Heart right ventricle (tissue), 16 donors: ENCODE data around the gene CEACAM20. TPM values are rescaled to one million over a fixed set of nuclear protein-coding genes. Genes with fewer than 3 reads are reported as not detected.
"Not testable (repeated sequence)": the region's sequence is repeated elsewhere in the genome, so short reads cannot be mapped to it uniquely, and the experiment has no call there.

Source experiments
- ATAC-seq, 8 donors: fragments of 200-7000 bp; cut with Tn5 transposase; one replicate each; pipeline ENCODE4 v1.9.1; 2020; ENCODE audit warnings: mild to moderate bottlenecking in 8 of 8, moderate library complexity in 8 of 8, moderate number of reproducible peaks in 1 of 8
- DNase-seq, 2 donors: peaks; one replicate each; pipeline ENCODE4 v3.0.0-alpha.2; 2020
- H3K27ac ChIP-seq, 10 donors: fragments of 200-600 bp; sonication (generic) in 2 of 10; one replicate each; pipeline versions ENCODE4 v1.5.0 to v1.8.0; 2020 to 2022; ENCODE audit warnings: mild to moderate bottlenecking in 3 of 10
- H3K27me3 ChIP-seq, 7 donors: fragments of 200-600 bp; one replicate each; pipeline ENCODE4 v1.8.0; 2021 to 2022; ENCODE audit warnings: mild to moderate bottlenecking in 2 of 7
- H3K36me3 ChIP-seq, 9 donors: fragments of 200-600 bp; sonication (generic) in 1 of 9; one replicate each; pipeline versions ENCODE4 v1.5.0 to v1.8.0; 2020 to 2022; ENCODE audit warnings: mild to moderate bottlenecking in 2 of 9
- H3K4me1 ChIP-seq, 9 donors: fragments of 200-600 bp; sonication (generic) in 1 of 9; one replicate each; pipeline versions ENCODE4 v1.5.0 to v1.8.0; 2020 to 2022; ENCODE audit warnings: mild to moderate bottlenecking in 4 of 9
- H3K4me3 ChIP-seq, 10 donors: fragments of 200-600 bp; sonication (generic) in 2 of 10; one replicate each; pipeline versions ENCODE4 v1.5.0 to v1.8.0; 2020 to 2022; ENCODE audit warnings: mild to moderate bottlenecking in 7 of 10, moderate library complexity in 2 of 10
- H3K9me3 ChIP-seq, 11 donors: fragments of 200-600 bp in 10 of 11; sonication (generic) in 2 of 11; one replicate each; pipeline versions ENCODE4 v1.5.0 to v1.8.0; 2013 to 2022; ENCODE audit warnings: mild to moderate bottlenecking in 2 of 11, control low read depth in 1 of 11, moderate library complexity in 1 of 11
- CTCF ChIP-seq, 9 donors: fragments of 200-600 bp; sonication (generic) in 2 of 9; IDR thresholded peaks; one replicate each; pipeline versions ENCODE4 v1.5.0 to v1.8.0; 2021 to 2022; ENCODE audit warnings: antibody characterized with exemption in 9 of 9, mild to moderate bottlenecking in 5 of 9, moderate library complexity in 1 of 9
- WGBS, 2 donors: extraction: QIAGEN DNeasy Blood & Tissue Kit; methylation state at CpG; one replicate each; pipeline ENCODE4 v1.1.7; 2013; ENCODE audit warnings: inconsistent platforms in 1 of 2; 5-methylcytosine and 5-hydroxymethylcytosine counted together
- intact Hi-C, 10 donors: fragments of 100-400 bp; cut with DNase I; formaldehyde crosslinking; loops; one replicate each; pipeline versions ENCODE4 v1.11.1 to v1.14.2; 2022
- polyA plus RNA-seq, 2 donors: library from polyadenylated mRNA; stranded (reverse); fragments of 200-250 nt; gene quantifications; one replicate each; pipeline ENCODE4 v1.2.3, GENCODE V29; 2013
- total RNA-seq, 10 donors: library from RNA; stranded (reverse); fragmentation: NEBNext Ultra II Directional in 3 of 10; extraction: Animal tissue kit (Norgen Biotek cat#: 25700) in 3 of 10; gene quantifications; one replicate each; pipeline versions ENCODE4 v1.2.1 to v1.2.4, GENCODE V29; 2021 to 2023
- donor health status: Arrhythmogenic right ventricular cardiomyopathy.
- donor health status: ischemic (EF 13 %, LVEDD 7.1; RV severe dilation, severe dysfunction).
- donor health status: healthy with polysubstance abuse.
- donor health status: DM: no; HTN: yes; CAD: no.
- donor health status: DM: no; HTN: no; CAD: no.
- donor health status: ischemic (EF 25% LVEDD 6.9; RV normal size, moderate dysfunction).
- donor health status: ischemic (EF 25% LVEDD 5.7; RV mildly dilated, moderate dysfunction).
- donor health status: healthy.
- donor health status: DM: yes; HTN: yes; CAD: no.
- donor health status: Ischemic cardiomyopathy.
- donor health status: ischemic (EF 35%, LVEDD 5.7; RV mildly dilated, moderate dysfunction).
- donor health status: nonischemic (EF 11% LVEDD 7.7; RV severe dilation, severe dysfunction).
- donor health status: DM: yes; HTN: yes; CAD: no.
- donor health status: PGD.
- donor health status: ischemic (EF 29% LVEDD 5.4; RV normal size, mild dysfunction).
- donor health status: nonischemic (EF 23%, LVEDD 6.1; RV moderate dilation, normal function).

Gene CEACAM20
- total and polyA plus RNA-seq, 12 donors, result not detected

GRCh38 chr19:44539991-44540390, 10.5 kb upstream of the CEACAM20 start:
- no peaks in the 10 kb centered on the region for H3K36me3 ChIP-seq
- peaks cover 0 to 7% (median 0%) of the 10 kb centered on the region in 11 donors for H3K9me3 ChIP-seq
- H3K27me3 ChIP-seq, result peaks cover 0 to 19% (median 6%) of the 10 kb centered on the region in 7 donors
- TF ChIP-seq CTCF (IDR thresholded peaks at IDR 0.05), result no peak
- WGBS, 2 donors, result 80 to 85% methylated on average over 6 of the region's 6 CpGs
- H3K4me1 ChIP-seq, result no peaks in the 10 kb centered on the region
- intact Hi-C loops, result no loop called here
- H3K27ac ChIP-seq, result no peak overlapping the region
- no peak overlapping the region for H3K4me3 ChIP-seq
- no peak for ATAC-seq
- no peak for DNase-seq

- DNase-seq, result no peak
- no peak for TF ChIP-seq CTCF (IDR thresholded peaks at IDR 0.05)
Observed at GRCh38 chr19:44539236-44539826, 9.9 kb upstream of the CEACAM20 start.

GRCh38 chr19:44535361-44535760, 5.9 kb upstream of the CEACAM20 start:
- H3K9me3 ChIP-seq, ATAC-seq, H3K4me3 ChIP-seq, DNase-seq, intact Hi-C loops, H3K36me3 ChIP-seq, H3K27ac ChIP-seq, H3K4me1 ChIP-seq: not testable (repeated sequence)
- 57 to 62% methylated on average over 3 of the region's 3 CpGs for WGBS, 2 donors
- H3K27me3 ChIP-seq, result peaks cover 0 to 48% (median 15%) of the 10 kb centered on the region in 7 donors

More at GRCh38 chr19:44539236-44539826, 9.9 kb upstream of the CEACAM20 start:
- Histone ChIP-seq H3K27ac (no peak overlapping the region), H3K36me3 (no peaks in the 10 kb centered on the region), H3K4me1 (no peaks in the 10 kb centered on the region), H3K27me3 (peaks cover 0 to 20% (median 6%) of the 10 kb centered on the region in 7 donors), H3K9me3 (peaks cover 0 to 7% (median 0%) of the 10 kb centered on the region in 11 donors), H3K4me3 (no peak overlapping the region)
- 70% methylated on average over 11 of the region's 11 CpGs for WGBS, 2 donors
- ATAC-seq, result no peak
- intact Hi-C loops, result no loop called here

GRCh38 chr19:44532819-44533218, 3.3 kb upstream of the CEACAM20 start:
- peaks cover 0 to 47% (median 9%) of the 10 kb centered on the region in 7 donors for H3K27me3 ChIP-seq

More at GRCh38 chr19:44532819-44533218, 3.3 kb upstream of the CEACAM20 start:
- no peak overlapping the region for H3K4me3 ChIP-seq
- no peak for DNase-seq
- no peaks in the 10 kb centered on the region for H3K4me1 ChIP-seq
- intact Hi-C loops, result no loop called here
- no peak for ATAC-seq
- peaks cover 0 to 7% (median 0%) of the 10 kb centered on the region in 11 donors for H3K9me3 ChIP-seq
- no peaks in the 10 kb centered on the region for H3K36me3 ChIP-seq
- WGBS, 2 donors, result 83% methylated on average over 5 of the region's 5 CpGs
- H3K27ac ChIP-seq, result no peak overlapping the region
- TF ChIP-seq CTCF (IDR thresholded peaks at IDR 0.05), result no peak
